ENCODE results near the gene OXSR1. TPM values are rescaled to one million over a fixed set of nuclear protein-coding genes. Genes with fewer than 3 reads are reported as not detected.

The OXSR1 gene
- total and polyA plus RNA-seq, 2 of the 13 experiments (the other 11 are each of a cell fraction or from before 2014, with no cell fraction given), result 27.4 to 32.6 TPM

GRCh38 chr3:38136777-38137614, 28.3 kb upstream of the OXSR1 start, which contains the start of gene ACAA1 (continued):
- TF ChIP-seq LCORL (IDR thresholded peaks at IDR 0.05), result 0 out of 2 replicates have a peak, but pooled peaks have one; percentile 17
- TF ChIP-seq LCORL (CRISPR knock-in tag; IDR thresholded peaks at IDR 0.05), result peak; percentile 54; the same call in 1 of the 2 replicates
- 0 out of 2 replicates have a peak, but pooled peaks have one; percentile 8 for TF ChIP-seq ZMAT3 (CRISPR knock-in tag; conservative IDR thresholded peaks at IDR 0.05)
- no peak for TF ChIP-seq ZNF121 (CRISPR knock-in tag; IDR thresholded peaks at IDR 0.05)
- no peak for TF ChIP-seq ZNF703 (CRISPR knock-in tag; IDR thresholded peaks at IDR 0.05; ENCODE audit: borderline replicate concordance)
- TF ChIP-seq PCBP1 (IDR thresholded peaks at IDR 0.05; ENCODE audit: borderline replicate concordance, low read depth, low read length), result no peak
- TF ChIP-seq MXD4 (CRISPR knock-in tag; IDR thresholded peaks at IDR 0.05), result no peak; the same call in 1 of the 2 replicates
- TF ChIP-seq EZH2 (conservative IDR thresholded peaks at IDR 0.05; ENCODE audit: low read depth, low read length), result no peak
- TF ChIP-seq ZBTB42 (CRISPR knock-in tag; IDR thresholded peaks at IDR 0.05), result no peak
- peak; percentile 86 for TF ChIP-seq ZNF546 (CRISPR knock-in tag; conservative IDR thresholded peaks at IDR 0.05)
- no peak; the same call in 1 of the 2 replicates for TF ChIP-seq PAX8 (CRISPR knock-in tag; IDR thresholded peaks at IDR 0.05; ENCODE audit: borderline replicate concordance)
- TF ChIP-seq ZBTB38 (CRISPR knock-in tag; IDR thresholded peaks at IDR 0.05), result peak; percentile 50
- TF ChIP-seq GLMP (CRISPR knock-in tag; IDR thresholded peaks at IDR 0.05; ENCODE audit: borderline replicate concordance), result no peak
- TF ChIP-seq MIER2 (CRISPR knock-in tag; IDR thresholded peaks at IDR 0.05), result no peak
- peak; percentile 67 for TF ChIP-seq YY1 (IDR thresholded peaks at IDR 0.05; ENCODE audit: insufficient read depth, insufficient replicate concordance, low read depth, low read length)
- TF ChIP-seq FIP1L1 (IDR thresholded peaks at IDR 0.05; ENCODE audit: borderline replicate concordance, insufficient read depth, low read depth, low read length), result no peak; the same call in 1 of the 2 replicates
- no peak for TF ChIP-seq HDAC6 (IDR thresholded peaks at IDR 0.05; ENCODE audit: low read depth, low read length)
- no peak for TF ChIP-seq HNRNPH1 (optimal IDR thresholded peaks at IDR 0.05; ENCODE audit: low read depth, low read length)
- no peak for TF ChIP-seq ZBTB21 (CRISPR knock-in tag; IDR thresholded peaks at IDR 0.05)
- no peak for TF ChIP-seq ZNF414 (CRISPR knock-in tag; IDR thresholded peaks at IDR 0.05)
- peak; percentile 71 for TF ChIP-seq SPEN (CRISPR knock-in tag; IDR thresholded peaks at IDR 0.05; ENCODE audit: low read depth)
- no peak for TF ChIP-seq MATR3 (CRISPR knock-in tag; IDR thresholded peaks at IDR 0.05)
- TF ChIP-seq ZNF782 (CRISPR knock-in tag; IDR thresholded peaks at IDR 0.05; ENCODE audit: borderline replicate concordance), result no peak; the same call in 1 of the 2 replicates
- TF ChIP-seq ZBTB34 (CRISPR knock-in tag; IDR thresholded peaks at IDR 0.05), result no peak
- TF ChIP-seq JDP2 (CRISPR knock-in tag; IDR thresholded peaks at IDR 0.05; ENCODE audit: borderline replicate concordance), result no peak
- no peak; the same call in 1 of the 2 replicates for TF ChIP-seq TERF1 (CRISPR knock-in tag; IDR thresholded peaks at IDR 0.05)
